Measurements from ENCODE around the gene CMTM3. TPM values are rescaled to one million over a fixed set of nuclear protein-coding genes. Genes with fewer than 3 reads are reported as not detected.

The CMTM3 gene
- total RNA-seq, 1 donor from 2014 or later: 18.3 TPM

GRCh38 chr16:66639091-66639885 lies 34.8 kb downstream of the CMTM3 start:
- H2AFZ ChIP-seq (replicated peaks): no peak overlapping the region
- H3K27ac ChIP-seq: no peak overlapping the region
- no peaks in the 10 kb centered on the region for H3K27me3 ChIP-seq
- no peaks in the 10 kb centered on the region for H3F3A ChIP-seq (ENCODE audit: low read depth)
- H3K9me3 Mint-ChIP-seq: no peaks in the 10 kb centered on the region
- no peak overlapping the region for H3K4me2 ChIP-seq
- no peak overlapping the region for H3K9ac ChIP-seq
- no peak for DNase-seq (ENCODE audit: low spot score)
- H3K4me1 Mint-ChIP-seq: no peaks in the 10 kb centered on the region
- no peaks in the 10 kb centered on the region for H3K4me1 ChIP-seq
- no peaks in the 10 kb centered on the region for H3K9me3 ChIP-seq (ENCODE audit: low read depth)
- no peak for TF ChIP-seq EZH2phosphoT487 (IDR thresholded peaks at IDR 0.05)
- TF ChIP-seq EZH2 (IDR thresholded peaks at IDR 0.05): no peak
- TF ChIP-seq CTCF (IDR thresholded peaks at IDR 0.05): no peak
- H3K27me3 Mint-ChIP-seq (ENCODE audit: insufficient read depth, low read depth): no peaks in the 10 kb centered on the region
- peaks cover 2% of the 10 kb centered on the region for H3K36me3 Mint-ChIP-seq
- H4K20me1 ChIP-seq (ENCODE audit: low read depth): no peaks in the 10 kb centered on the region
- H3K79me2 ChIP-seq (ENCODE audit: low read depth): no peaks in the 10 kb centered on the region
- H3K36me3 ChIP-seq: no peaks in the 10 kb centered on the region
- no peak overlapping the region for H3K27ac Mint-ChIP-seq
- no peak overlapping the region for H3K4me3 ChIP-seq
- no peak overlapping the region for H3K4me3 Mint-ChIP-seq

- no peak overlapping the region for H3K4me3 ChIP-seq
- no peaks in the 10 kb centered on the region for H3K9me3 Mint-ChIP-seq
- H3K4me1 ChIP-seq: no peaks in the 10 kb centered on the region
- H3K27me3 Mint-ChIP-seq (ENCODE audit: insufficient read depth, low read depth): no peaks in the 10 kb centered on the region
- H3K4me3 Mint-ChIP-seq: no peak overlapping the region
- TF ChIP-seq CTCF (IDR thresholded peaks at IDR 0.05) (no peak), EZH2 (IDR thresholded peaks at IDR 0.05) (no peak), EZH2phosphoT487 (IDR thresholded peaks at IDR 0.05) (no peak)
- H3F3A ChIP-seq (ENCODE audit: low read depth): no peaks in the 10 kb centered on the region
- H3K9me3 ChIP-seq (ENCODE audit: low read depth): no peaks in the 10 kb centered on the region
- no peak overlapping the region for H3K27ac Mint-ChIP-seq
- H3K9ac ChIP-seq: no peak overlapping the region
- no peak overlapping the region for H2AFZ ChIP-seq (replicated peaks)
- no peaks in the 10 kb centered on the region for H3K4me1 Mint-ChIP-seq
- H3K27me3 ChIP-seq: no peaks in the 10 kb centered on the region
- no peaks in the 10 kb centered on the region for H4K20me1 ChIP-seq (ENCODE audit: low read depth)
- H3K27ac ChIP-seq: no peak overlapping the region
- no peak for DNase-seq (ENCODE audit: low spot score)
- no peaks in the 10 kb centered on the region for H3K36me3 Mint-ChIP-seq
- H3K4me2 ChIP-seq: no peak overlapping the region
- H3K79me2 ChIP-seq (ENCODE audit: low read depth): no peaks in the 10 kb centered on the region
- no peaks in the 10 kb centered on the region for H3K36me3 ChIP-seq
These were observed 36.3 kb downstream of the CMTM3 start for GRCh38 chr16:66640724-66641314.

GRCh38 chr16:66641387-66641786 lies 36.9 kb downstream of the CMTM3 start:
- TF ChIP-seq EZH2phosphoT487 (IDR thresholded peaks at IDR 0.05) (no peak), CTCF (IDR thresholded peaks at IDR 0.05) (no peak), EZH2 (IDR thresholded peaks at IDR 0.05) (no peak)
- H3K36me3 ChIP-seq: no peaks in the 10 kb centered on the region
- H3K79me2 ChIP-seq (ENCODE audit: low read depth): no peaks in the 10 kb centered on the region
- no peaks in the 10 kb centered on the region for H3K27me3 ChIP-seq
- H3K4me3 Mint-ChIP-seq: no peak overlapping the region
- no peak overlapping the region for H3K9ac ChIP-seq
- no peak overlapping the region for H3K4me2 ChIP-seq
- DNase-seq (ENCODE audit: low spot score): no peak
- no peaks in the 10 kb centered on the region for H3K4me1 Mint-ChIP-seq
- no peak overlapping the region for H3K27ac ChIP-seq
- H3K4me3 ChIP-seq: no peak overlapping the region
- H2AFZ ChIP-seq (replicated peaks): no peak overlapping the region
- H3K27me3 Mint-ChIP-seq (ENCODE audit: insufficient read depth, low read depth): no peaks in the 10 kb centered on the region
- H4K20me1 ChIP-seq (ENCODE audit: low read depth): no peaks in the 10 kb centered on the region
- no peaks in the 10 kb centered on the region for H3K9me3 ChIP-seq (ENCODE audit: low read depth)
- H3K9me3 Mint-ChIP-seq: no peaks in the 10 kb centered on the region
- H3F3A ChIP-seq (ENCODE audit: low read depth): no peaks in the 10 kb centered on the region
- no peak overlapping the region for H3K27ac Mint-ChIP-seq
- no peaks in the 10 kb centered on the region for H3K36me3 Mint-ChIP-seq
- no peaks in the 10 kb centered on the region for H3K4me1 ChIP-seq
